Measurements from ENCODE around the gene PRUNE2.
"Not testable (repeated sequence)": the region's sequence is repeated elsewhere in the genome, so short reads cannot be mapped to it uniquely, and the experiment has no call there.

PRUNE2 gene

DNA sequence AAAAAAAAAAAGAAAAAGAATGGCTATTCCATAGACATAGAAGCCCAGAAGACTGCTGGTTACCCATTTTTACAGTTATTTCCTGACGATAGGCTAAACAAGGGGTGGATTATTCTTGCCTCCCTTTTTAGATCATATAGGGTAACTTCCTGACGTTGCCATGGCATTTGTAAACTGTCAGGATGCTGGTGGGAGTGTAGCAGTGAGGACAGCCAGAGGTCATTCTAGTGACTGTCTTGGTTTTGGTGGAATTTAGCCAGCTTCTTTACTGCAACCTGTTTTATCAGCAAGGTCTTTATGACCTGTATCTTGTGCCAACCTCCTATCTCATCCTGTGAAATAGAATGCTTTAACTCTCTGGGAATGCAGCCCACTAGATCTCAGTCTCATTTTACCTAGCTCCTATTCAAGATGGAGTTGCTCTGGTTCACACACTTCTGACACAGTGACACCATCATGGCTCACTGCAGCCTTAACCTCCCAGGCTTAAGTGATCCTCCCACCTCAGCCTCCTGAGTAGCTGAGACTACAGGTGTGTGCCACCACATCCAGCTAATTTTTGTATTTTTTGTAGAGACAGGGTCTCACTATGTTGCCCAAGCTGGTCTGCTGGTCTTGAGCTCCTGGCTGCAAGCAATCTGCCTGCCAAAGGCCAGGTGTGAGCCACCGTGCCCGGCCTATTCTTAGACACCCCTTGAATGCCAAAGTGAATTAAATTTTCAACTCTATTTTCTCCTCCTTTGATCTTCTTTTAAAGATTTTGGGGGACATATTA lies 311.8 kb downstream of the PRUNE2 start:
- not testable (repeated sequence) for DNase-seq

DNA sequence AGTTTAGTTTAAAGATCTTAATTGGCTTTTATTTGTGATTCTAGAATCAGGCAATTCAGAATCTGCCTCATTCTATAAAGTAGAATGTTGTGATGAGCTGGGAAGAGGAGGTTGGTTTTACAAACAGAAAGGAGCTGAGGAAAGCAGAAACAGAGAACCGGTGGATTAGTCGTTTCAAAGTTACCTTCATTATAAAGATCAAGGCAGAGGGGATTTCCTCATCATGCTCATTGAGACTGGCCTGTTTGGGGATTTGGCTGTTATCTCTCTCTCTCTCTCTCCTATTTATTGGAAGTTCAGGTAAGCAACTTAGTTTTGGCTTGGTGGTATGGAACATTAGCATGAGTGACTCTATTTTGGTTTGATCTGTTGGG lies 313.0 kb downstream of the PRUNE2 start:
- DNase-seq = no peak

DNA sequence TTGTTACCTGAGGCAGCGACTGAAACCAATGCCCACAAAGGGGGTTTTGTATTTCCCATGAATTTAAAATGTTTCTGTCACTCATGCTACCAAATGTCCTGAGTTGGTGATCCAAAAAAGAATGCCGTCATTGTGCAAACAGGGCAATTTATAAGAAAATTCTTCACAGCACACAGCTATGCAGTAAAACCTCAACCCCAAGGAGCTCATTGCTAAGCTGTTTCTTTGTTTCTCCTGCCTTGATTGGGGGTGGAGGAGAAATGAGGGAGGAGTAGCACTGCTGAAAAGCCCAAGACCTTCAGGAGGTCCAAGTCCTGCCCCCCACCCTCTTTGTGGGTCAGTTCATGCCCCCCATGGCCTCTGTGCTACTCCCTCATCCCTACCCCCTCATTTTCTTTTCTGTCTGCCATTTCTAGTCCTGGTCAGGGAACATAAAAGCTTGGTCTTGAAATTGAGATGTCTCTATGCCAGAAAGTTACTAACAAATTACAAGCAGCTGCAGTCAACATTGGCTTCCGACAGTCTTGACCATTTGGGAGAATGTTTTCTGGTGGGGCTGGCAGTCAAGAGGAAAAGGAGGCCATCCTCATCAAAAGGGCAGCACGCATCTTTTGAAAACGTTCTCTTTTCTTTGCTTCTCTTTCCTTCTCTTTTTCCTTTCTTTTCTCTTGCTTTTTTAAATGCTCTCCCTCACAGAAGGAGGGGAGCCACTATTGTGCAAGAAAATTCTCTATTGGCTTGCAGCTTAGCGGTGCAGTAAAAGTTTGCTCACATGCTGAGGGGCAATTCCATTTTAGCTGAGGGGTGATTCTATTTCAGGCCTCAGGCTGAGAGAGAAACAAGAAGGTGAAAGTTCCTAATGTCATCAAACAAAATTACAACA lies 313.6 kb downstream of the PRUNE2 start:
- DNase-seq = no peak

DNA sequence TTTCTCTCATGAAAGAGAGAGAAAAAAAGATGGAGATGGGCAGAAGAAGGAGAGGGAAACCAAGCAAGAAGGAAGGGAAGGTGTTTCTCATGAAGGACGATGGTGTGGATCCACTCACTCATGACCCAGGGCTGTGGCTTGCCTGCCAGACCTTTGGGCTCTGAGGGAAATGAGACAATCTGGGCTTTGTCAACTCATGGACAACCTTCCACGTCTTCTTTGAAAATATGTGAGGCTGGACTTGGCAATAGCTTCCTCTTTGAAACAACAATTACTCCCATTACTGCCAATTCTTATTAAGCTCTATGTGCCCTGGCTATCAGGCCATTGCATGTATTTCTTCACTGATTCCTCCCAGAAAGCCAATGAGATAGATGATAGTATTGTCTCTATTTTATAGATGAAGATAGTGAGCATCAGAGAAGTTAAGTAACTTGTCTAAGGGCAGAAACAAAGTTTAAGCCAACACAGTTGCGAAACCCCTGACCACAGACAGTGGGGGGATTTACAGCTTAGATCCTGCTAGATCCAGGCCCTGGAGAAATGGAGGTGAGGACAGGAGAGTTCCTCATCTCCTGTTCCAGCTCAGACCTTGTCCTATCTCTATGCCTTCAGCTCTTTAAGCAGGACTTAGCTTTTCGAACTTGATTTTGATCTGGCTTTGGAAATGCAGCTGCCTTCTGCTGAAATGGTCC lies 314.5 kb downstream of the PRUNE2 start:
- no peak for DNase-seq

DNA sequence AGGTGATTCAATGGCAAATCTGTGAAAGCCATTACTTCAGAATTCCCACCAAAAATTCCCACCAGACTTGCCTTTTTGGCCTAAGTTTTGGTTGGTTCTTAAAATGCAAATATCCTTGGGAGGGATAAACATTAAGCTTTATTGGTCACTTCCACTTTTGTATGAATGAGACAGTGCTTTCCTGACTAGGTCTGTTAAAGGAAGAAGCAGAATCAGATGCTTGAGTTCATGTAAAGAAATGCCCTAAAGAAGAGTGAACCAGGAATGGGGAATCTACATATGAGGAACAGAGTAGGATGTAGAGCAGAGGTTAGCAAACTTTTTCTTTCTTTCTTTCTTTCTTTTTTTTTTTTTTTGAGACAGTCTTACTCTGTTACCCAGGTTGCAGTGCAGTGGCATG lies 317.6 kb downstream of the PRUNE2 start:
- DNase-seq = no peak

DNA sequence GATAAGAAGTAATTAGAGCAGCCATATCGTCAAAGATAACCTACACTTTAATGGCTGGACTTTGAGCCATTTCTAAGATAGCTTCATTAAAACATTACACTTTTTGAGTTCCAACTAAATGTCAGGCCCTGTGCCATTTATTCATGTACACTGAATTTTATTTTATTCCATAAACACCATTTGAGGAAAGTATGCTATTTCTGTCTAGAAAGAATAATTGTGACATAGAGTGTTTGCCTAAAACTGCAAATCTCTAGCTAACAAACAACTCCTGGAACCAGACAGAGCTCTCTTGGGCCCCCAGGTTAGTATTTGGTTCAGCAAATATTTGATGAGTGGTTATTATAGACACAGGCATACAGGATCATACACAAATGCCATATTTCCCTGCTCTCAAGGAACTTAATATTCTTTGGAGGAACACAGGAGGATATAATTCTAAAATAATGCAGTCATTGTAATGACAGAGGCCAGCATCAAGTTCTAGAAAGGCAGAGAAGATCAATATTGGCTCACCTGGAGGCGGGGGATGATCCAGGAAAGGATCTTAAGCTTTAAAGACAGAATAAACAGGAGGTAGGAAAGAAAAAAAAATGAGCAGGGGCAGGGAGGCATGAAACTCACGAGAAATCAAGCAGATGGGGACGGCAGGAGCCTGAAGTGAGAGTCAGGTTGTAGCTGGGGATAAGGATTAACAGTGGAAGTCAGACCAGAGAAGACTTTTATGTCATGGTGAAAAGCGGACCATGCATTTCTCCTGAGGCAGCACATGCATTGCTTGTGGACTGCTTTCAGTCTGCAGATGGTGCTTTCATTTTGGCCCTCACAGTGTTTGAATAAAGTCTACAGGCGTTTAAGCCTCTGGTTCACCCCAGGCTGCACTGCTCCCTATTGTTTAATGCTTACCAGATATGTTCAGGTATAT lies 319.3 kb downstream of the PRUNE2 start:
- peak; percentile 23 for DNase-seq

DNA sequence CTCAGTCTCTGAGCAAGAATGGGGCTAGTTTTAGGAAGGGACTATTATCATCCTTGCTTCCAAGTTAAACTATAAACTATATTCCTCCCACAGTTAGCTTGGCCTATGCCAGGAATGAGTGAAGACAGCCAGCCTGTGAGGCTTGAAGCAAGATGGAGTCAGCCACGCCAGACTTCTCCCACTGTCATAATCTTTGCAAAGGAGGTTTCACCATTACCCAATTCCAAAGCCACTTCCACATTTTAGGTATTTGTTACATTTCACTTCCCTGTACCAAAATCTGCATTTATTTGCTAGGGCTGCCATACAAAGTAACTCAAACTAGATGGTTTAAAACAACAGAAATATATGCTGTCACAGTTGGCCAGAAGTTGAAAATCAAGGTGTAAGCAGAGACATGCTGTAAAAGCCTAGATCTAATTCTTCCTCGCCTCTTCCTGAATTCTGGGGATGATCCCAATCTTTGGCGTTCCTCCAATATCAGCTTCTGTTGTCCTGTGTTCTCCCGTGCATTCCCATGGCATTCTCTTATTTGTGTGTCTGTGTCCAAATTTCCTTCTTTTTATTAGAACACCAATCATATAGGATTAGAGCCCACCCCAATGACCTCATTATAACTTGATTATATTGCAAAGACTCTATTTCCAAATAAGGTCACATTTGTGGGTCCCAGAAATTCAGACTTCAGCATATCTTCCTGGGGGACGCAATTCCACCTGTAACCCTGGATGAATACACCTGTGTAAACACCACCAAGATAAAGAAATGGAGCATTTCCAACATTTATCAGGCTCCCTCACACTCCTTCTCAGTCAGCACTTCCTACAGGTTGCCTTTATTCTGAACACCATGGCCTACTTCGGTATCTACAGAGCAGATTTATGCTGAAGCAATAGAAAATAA lies 320.2 kb downstream of the PRUNE2 start:
- peak; percentile 63 for DNase-seq

DNA sequence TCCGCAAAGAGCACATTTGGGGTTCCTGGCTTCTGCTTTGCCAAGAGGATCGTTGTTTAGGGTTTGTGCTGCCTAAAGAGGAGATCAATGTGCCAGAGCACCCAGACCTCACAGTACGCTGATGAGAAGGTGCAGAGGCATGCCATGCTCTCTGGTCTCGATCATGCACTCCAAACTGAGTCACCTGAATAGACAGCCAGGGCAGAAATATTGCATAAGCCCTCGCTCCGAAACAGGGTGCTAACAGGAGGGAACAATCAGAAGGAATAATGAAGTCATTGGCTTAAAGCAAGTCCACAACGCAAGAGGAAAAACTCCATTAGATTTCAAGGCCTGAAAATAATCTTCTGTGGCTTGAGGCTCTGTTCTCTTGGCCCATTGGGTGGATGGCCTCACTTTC lies 322.7 kb downstream of the PRUNE2 start:
- DNase-seq = no peak

DNA sequence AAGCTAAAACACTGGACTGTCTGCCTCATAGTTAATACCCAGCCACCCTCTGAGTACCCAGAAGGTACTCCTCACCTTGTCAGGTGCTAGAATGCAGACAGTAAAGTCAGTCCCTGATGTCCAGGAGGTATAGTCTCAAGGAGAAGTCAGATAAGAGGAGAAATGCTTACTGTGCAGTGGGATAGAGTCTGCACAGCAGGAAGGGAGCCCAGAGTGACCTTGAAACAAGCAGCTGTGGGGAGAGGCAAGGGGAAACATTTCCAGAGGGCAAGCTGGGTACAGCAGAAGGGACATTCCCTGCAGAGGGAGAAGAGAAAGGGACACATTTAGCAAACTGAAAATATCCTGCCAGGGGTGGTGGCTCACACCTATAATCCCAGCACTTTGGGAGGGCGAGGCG lies 324.2 kb downstream of the PRUNE2 start:
- DNase-seq = no peak

DNA sequence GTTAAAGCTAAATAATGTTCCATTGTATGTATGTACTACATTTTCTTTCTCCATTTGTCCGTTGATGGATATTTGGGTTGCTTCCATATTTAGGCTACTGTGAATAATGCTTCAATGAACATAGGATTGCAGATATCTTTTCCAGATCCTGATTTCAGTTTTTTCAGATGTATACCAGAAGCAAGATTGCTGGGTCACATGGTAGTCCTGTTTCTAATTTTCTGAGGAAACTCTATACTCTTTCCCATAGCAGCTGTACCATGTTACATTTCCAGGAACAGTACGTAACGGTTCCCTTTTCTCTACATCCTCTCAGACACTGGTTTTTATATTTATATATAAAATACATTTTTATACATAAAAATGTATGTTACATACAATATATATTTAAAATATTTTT lies 325.1 kb downstream of the PRUNE2 start:
- no peak for DNase-seq

DNA sequence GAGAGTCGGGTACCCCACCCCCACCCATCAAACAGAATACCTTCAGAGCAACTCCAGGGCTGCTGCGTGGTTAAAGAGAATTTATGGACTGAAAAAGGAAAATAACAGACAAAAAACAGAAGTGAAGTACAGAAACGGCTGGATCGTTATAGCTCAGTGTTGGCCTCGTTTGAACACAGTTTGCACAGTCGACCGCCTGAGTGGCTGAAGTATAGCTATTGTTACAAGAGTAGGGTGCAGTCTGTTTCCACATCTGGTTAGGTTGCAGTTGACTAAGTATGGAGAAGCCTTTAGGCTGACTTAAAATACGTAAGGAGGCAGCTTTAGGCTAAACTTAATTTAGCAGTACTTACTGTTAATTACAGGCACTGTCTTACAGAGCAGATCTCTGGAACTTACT lies 325.7 kb downstream of the PRUNE2 start:
- DNase-seq = no peak

DNA sequence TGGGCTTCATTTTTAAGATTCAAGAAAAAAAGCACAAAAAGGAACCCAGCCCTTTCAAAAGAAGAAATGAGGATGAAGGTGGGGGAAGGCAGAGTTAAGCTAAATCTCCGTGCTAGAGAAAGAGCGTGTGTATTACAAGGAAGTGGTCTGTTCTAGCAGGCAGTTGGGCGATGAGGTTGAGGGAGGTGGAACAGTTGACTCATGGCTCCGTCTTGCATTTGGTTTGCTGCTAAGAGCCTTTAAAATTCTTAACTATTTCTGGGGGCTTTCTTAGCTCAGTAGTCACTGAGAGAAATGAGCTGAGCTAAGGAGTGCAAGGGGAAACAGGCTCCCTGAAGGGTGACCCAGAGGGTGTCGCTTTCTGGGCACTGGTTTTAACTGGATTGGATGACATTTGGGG lies 329.6 kb downstream of the PRUNE2 start:
- no peak for DNase-seq

DNA sequence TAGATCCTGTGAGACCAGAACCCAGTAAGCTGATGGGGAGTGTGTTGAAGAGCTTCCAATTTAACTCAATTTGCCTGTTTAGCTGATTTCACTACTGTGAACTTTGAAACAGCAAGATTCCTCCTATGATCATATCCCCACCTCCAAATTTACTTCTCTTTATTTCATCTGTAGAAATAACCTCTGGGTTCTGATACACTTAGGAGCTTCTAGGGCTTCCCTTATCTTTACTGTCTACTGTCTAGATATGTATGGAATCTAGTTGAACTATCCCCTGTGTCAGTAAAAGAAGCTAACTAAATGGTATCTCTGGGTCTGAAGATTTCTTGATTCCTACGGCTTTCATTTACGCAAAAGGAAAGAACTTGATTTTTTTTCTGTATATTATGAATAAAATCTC lies 330.2 kb downstream of the PRUNE2 start:
- no peak for DNase-seq

DNA sequence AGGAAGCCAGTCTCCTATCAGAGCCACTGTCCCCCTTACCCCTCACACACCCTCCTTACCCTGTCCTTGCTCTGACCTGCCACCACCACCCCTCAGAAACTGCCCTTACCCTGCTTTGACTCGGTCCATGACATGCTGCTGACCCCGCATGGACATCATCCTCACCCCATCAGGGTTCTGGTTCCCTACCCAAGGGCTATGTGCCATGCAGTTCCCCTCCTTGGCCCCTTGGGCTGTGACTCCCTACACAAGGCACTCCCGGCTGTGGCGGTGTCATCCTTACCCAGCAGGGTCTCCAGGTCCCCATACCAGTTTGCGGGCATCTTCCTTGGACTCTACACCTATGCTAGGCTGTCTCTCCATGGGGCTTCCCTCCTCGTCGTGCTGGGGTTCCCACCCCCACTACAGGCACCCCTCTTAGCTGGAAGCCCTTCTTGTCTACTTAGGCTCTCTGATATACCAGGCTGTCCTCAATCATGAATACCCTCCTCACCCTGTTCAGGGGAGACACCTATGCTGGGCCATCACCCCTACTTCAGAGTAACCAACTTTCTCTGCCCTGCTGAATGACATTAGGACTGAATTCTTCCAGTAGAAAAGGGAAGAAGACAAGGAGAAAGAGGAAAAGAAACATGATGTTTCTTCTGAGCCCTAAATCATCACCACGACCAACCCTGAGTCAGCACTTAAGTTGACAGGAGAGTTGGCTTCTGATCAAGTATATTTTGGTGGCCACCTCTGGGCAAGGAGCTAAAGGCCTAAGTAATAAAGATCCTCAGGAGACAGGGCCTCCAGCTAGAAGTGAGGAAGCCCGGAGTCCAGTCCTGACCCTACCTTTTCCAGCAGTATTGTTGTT lies 331.8 kb downstream of the PRUNE2 start:
- DNase-seq = no peak

DNA sequence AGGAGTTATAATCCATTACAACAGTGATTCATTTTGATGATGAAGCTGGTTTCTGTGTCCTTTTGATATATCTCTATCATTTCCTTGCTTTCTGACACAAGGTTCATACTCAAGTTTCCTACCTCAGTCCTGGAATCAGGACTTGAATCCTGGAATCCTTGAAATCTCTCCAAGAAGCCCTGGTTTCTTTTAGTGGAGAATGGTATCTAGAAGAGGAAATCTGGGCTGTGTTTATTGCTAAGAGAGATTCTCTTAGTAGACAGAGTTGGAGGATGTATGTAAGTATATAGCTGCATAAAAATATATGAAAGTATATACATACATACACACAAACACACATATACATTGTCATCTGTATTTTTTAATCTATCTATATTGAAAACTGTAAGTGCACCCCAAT lies 332.5 kb downstream of the PRUNE2 start:
- DNase-seq = no peak

DNA sequence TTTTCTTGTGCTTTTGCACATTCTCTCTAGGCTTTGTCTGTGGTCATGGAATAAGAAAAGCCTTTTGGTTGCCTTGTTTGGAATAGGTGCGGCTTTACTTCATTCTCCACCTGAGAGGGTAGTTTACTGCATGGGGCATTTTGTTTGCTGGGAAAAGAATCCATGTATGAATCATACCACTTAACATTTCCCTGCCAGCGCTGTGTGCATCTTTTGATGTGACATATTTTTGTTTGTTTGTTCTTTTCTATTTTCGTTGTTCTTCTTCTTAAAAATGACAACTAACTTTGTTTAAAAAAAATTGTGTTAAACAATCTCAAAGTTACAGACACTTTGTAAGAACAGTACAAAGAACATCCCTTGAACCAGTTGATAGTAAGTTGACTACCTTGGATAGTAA lies 333.8 kb downstream of the PRUNE2 start:
- no peak for DNase-seq

DNA sequence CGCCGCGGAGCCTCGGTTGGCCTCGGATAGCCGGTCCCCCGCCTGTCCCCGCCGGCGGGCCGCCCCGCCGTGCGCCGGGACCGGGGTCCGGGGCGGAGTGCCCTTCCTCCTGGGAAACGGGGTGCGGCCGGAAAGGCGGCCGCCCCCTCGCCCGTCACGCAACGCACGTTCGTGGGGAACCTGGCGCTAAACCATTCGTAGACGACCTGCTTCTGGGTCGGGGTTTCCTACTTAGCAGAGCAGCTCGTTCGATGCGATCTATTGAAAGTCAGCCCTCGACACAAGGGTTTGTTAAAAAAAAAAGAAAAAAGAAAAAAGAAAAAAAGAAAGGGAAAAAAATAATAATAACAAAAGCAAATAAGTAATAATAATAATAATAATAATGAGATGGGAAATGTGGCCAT lies 334.2 kb downstream of the PRUNE2 start:
- no peak for DNase-seq

DNA sequence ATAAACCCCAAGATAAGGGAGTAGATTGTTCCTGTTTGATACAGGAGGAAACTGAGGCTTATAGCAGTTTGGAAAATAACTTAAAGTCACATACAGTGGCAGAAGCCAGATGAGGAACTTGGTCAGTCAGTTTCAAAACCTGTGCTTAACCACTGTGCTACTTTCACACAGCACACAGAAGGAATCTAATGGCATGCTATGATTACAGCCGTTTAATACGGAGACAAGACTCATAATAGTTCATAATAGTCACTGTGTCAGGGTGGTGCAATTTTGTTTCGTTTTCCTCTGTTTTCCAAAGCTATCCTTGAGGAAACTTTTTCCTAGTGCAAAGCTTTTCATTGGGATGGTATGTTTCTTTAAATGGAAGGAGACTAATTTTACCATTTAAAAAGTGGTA lies 334.6 kb downstream of the PRUNE2 start:
- DNase-seq = no peak

DNA sequence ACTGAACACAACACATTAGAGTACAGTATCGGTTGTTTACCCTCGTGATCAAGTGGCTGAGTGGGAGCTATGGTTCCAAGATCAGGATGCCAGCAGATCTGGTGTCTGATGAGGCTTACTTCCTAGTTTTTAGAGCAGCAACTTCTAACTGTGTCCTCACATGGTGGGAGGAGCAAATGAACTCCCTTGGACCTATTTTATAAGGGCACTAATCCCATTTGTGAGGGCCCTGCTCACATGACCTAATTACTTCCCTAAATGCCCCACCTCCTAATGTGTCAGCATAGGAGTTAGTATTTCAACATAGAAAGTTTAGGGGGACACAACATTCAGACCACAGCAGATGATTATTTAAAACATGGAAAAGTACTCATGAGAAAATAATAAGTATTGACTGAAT lies 335.1 kb downstream of the PRUNE2 start:
- DNase-seq = no peak

DNA sequence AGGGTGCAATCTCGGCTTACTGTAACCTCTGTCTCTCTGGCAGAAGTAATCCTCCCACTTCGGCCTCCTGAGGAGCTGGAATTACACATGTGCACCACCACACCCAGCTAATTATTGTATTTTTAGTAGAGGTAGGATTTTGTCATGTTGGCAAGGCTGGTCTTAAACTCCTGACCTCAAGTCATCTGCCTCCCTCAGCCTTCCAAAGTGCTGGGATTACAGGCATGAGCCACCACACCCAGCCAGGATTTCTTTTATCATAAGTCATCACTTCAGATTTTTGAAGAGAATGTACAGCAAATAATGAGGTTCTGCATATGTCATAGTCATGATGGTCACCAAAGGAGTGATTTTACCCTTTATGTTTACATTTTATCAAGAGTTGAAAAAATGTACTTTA lies 338.8 kb downstream of the PRUNE2 start:
- no peak for DNase-seq

DNA sequence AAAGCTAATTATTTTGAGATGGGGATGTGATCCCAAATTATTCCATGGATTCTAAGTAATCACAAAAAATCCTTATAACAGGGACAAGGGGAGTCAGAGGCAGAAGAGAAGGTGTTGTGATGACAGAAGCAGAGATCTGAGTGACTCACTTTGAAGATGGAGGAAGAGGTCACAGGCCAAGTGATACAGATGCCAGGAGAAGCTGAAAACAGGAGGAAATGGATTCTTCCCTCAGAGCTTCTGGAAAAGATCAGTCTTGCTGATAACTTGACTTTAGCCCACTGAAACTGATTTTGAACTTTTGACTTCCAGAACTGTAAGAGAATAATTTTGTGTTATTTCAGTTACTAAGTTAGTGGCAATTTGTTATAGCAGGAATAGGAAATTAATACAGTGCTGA lies 341.6 kb downstream of the PRUNE2 start:
- DNase-seq = no peak

All from COR-L47 (cell line).